IMR-90 (cell line): ENCODE measurements around the gene MAP2K2. TPM values are rescaled to one million over a fixed set of nuclear protein-coding genes. Genes with fewer than 3 reads are reported as not detected.

Source experiments
- ATAC-seq: fragments of 200-7000 bp; cut with Tn5 transposase; 2 replicates; pipeline ENCODE4 v1.9.1; 2020; ENCODE audit warnings: low read depth, mild to moderate bottlenecking, moderate library complexity
- BruUV-seq: library from RNA; stranded (reverse); fragments of 400-500 nt; replicated peaks from 2 replicates; lab custom pipeline; 2021; lab: Mats Ljungman, UMichigan
- CTCF ChIA-PET: fragments of 300-600 bp; formaldehyde crosslinking; extraction: SDS; loops from one replicate; lab custom pipeline; 2021; ENCODE audit warnings: antibody characterized with exemption; lab: Yijun Ruan, JAX
- POLR2A ChIA-PET: fragments of 300-600 bp; sonication (Branson Sonifier 250); formaldehyde crosslinking; loops from one replicate; lab custom pipeline; 2022; ENCODE audit warnings: antibody characterized with exemption; ENCODE audit not compliant: unreplicated experiment; lab: Charles Lee
- DNase-seq: peaks from one replicate; pipeline ENCODE4 v3.0.0; 2013
- H2AFZ ChIP-seq: replicated peaks from 2 replicates; pipeline ENCODE3; 2013; ENCODE audit warnings: low read length, mild to moderate bottlenecking; ENCODE audit not compliant: poor library complexity
- H2AK5ac ChIP-seq: 2 replicates; pipeline ENCODE4 v1.6.1; 2013; ENCODE audit warnings: low read depth, low read length, inconsistent platforms
- H2AK9ac ChIP-seq: replicated peaks from 2 replicates; pipeline ENCODE3; 2013; ENCODE audit warnings: mild to moderate bottlenecking, low read depth, low read length, moderate library complexity; ENCODE audit not compliant: poor library complexity
- H2BK120ac ChIP-seq: 2 replicates; pipeline ENCODE4 v1.6.1; 2013; ENCODE audit warnings: low read depth, low read length, inconsistent platforms
- H2BK15ac ChIP-seq: 3 replicates; pipeline ENCODE4 v1.6.1; 2013; ENCODE audit warnings: low read depth, low read length, inconsistent platforms
- H2BK20ac ChIP-seq: 2 replicates; pipeline ENCODE4 v1.6.1; 2013; ENCODE audit warnings: low read depth, mild to moderate bottlenecking, inconsistent platforms, low read length, moderate library complexity
- H2BK5ac ChIP-seq: 2 replicates; pipeline ENCODE4 v1.6.1; 2013; ENCODE audit warnings: mild to moderate bottlenecking, low read depth, low read length, inconsistent platforms; ENCODE audit not compliant: poor library complexity, severe bottlenecking
- H3K14ac ChIP-seq: replicated peaks from 2 replicates; pipeline ENCODE4 v1.6.1; 2013; ENCODE audit warnings: low read depth, low read length, inconsistent platforms
- H3K18ac ChIP-seq: 2 replicates; pipeline ENCODE4 v1.6.1; 2013; ENCODE audit warnings: low read depth, low read length, control low read depth
- H3K23ac ChIP-seq: 2 replicates; pipeline ENCODE4 v1.6.1; 2013; ENCODE audit warnings: low read depth, low read length, inconsistent platforms
- H3K27ac ChIP-seq: 2 replicates; pipeline ENCODE4 v1.5.1; 2013; ENCODE audit warnings: mild to moderate bottlenecking, control low read depth, low read length; ENCODE audit not compliant: insufficient read depth
- H3K27me3 ChIP-seq: 2 replicates; pipeline ENCODE4 v1.6.1; 2013; ENCODE audit warnings: low read length; ENCODE audit not compliant: control insufficient read depth, insufficient read depth
- H3K36me3 ChIP-seq: 2 replicates; pipeline ENCODE4 v1.6.1; 2013; ENCODE audit warnings: low read length, mixed read lengths; ENCODE audit not compliant: control insufficient read depth, insufficient read depth
- H3K4ac ChIP-seq: 2 replicates; pipeline ENCODE4 v1.6.1; 2013; ENCODE audit warnings: low read depth, low read length, inconsistent platforms
- H3K4me1 ChIP-seq: 2 replicates; pipeline ENCODE4 v1.6.1; 2013; ENCODE audit warnings: low read length, mixed read lengths; ENCODE audit not compliant: control insufficient read depth, insufficient read depth
- H3K4me2 ChIP-seq: 2 replicates; pipeline ENCODE4 v1.6.1; 2013; ENCODE audit warnings: low read depth, mild to moderate bottlenecking, control low read depth, low read length, moderate library complexity
- H3K4me3 ChIP-seq: 2 replicates; pipeline ENCODE4 v1.5.1; 2013; ENCODE audit warnings: low read depth, mild to moderate bottlenecking, control low read depth, low read length, moderate library complexity; ENCODE audit not compliant: insufficient read depth
- H3K56ac ChIP-seq: 2 replicates; pipeline ENCODE4 v1.6.1; 2013; ENCODE audit warnings: low read length, inconsistent platforms; ENCODE audit not compliant: insufficient read depth; ENCODE audit errors: extremely low read depth
- H3K79me1 ChIP-seq, 2 experiments: 2 replicates each; pipeline ENCODE4 v1.6.1; 2013; ENCODE audit warnings: low read length in 2 of 2, inconsistent platforms in 1 of 2, low read depth in 1 of 2
- H3K9ac ChIP-seq: 2 replicates; pipeline ENCODE4 v1.6.1; 2013; ENCODE audit warnings: low read depth, low read length, control low read depth
- H3K9me1 ChIP-seq: 2 replicates; pipeline ENCODE4 v1.6.1; 2013; ENCODE audit warnings: low read length, inconsistent platforms; ENCODE audit not compliant: insufficient read depth
- H3K9me3 ChIP-seq: 2 replicates; pipeline ENCODE4 v1.6.1; 2013; ENCODE audit warnings: low read length; ENCODE audit not compliant: control insufficient read depth, insufficient read depth
- H4K20me1 ChIP-seq: 2 replicates; pipeline ENCODE4 v1.6.1; 2013; ENCODE audit warnings: low read length, inconsistent platforms; ENCODE audit not compliant: insufficient read depth
- H4K5ac ChIP-seq: 2 replicates; pipeline ENCODE4 v1.6.1; 2013; ENCODE audit warnings: mild to moderate bottlenecking, low read depth, low read length, control low read depth
- H4K8ac ChIP-seq, 2 experiments: 2 replicates each; pipeline ENCODE4 v1.6.1; 2013; ENCODE audit warnings: low read depth in 2 of 2, low read length in 2 of 2, control low read depth in 1 of 2, inconsistent platforms in 1 of 2
- H4K91ac ChIP-seq: 2 replicates; pipeline ENCODE4 v1.6.1; 2013; ENCODE audit warnings: low read depth, low read length, inconsistent platforms; ENCODE audit not compliant: insufficient read depth
- BHLHE40 ChIP-seq: fragments of 150-350 bp; IDR thresholded peaks from 2 replicates; pipeline ENCODE4 v1.6.1; 2016; ENCODE audit warnings: mild to moderate bottlenecking, low read depth, low read length
- CEBPB ChIP-seq: IDR thresholded peaks from 2 replicates; pipeline ENCODE4 v1.6.1; 2012; ENCODE audit warnings: low read depth, low read length, improper control_type of control experiment
- CTCF ChIP-seq: conservative IDR thresholded peaks from 2 replicates; pipeline ENCODE4 v1.5.1; 2012; ENCODE audit warnings: mild to moderate bottlenecking, low read depth, low read length, improper control_type of control experiment
- ELK1 ChIP-seq: fragments of 150-350 bp; IDR thresholded peaks from 2 replicates; pipeline ENCODE4 v1.6.1; 2016; ENCODE audit warnings: low read depth, mild to moderate bottlenecking, low read length, moderate library complexity, borderline replicate concordance
- FOS ChIP-seq: fragments of 150-350 bp; IDR thresholded peaks from 2 replicates; pipeline ENCODE4 v1.6.1; 2016; ENCODE audit warnings: low read depth, low read length
- MAFK ChIP-seq: IDR thresholded peaks from 2 replicates; pipeline ENCODE4 v1.6.1; 2012; ENCODE audit warnings: low read depth, low read length, improper control_type of control experiment
- MAZ ChIP-seq: IDR thresholded peaks from 2 replicates; pipeline ENCODE4 v1.6.1; 2012; ENCODE audit warnings: low read depth, mild to moderate bottlenecking, low read length, improper control_type of control experiment, moderate library complexity, borderline replicate concordance
- NFE2L2 ChIP-seq: fragments of 150-350 bp; IDR thresholded peaks from 2 replicates; pipeline ENCODE4 v1.6.1; 2016; ENCODE audit warnings: low read depth, mild to moderate bottlenecking, low read length
- POLR2A ChIP-seq: IDR thresholded peaks from 2 replicates; pipeline ENCODE4 v1.6.1; 2012; ENCODE audit warnings: mild to moderate bottlenecking, low read depth, low read length
- RAD21 ChIP-seq: IDR thresholded peaks from 2 replicates; pipeline ENCODE4 v1.6.1; 2012; ENCODE audit warnings: low read length, improper control_type of control experiment
- RCOR1 ChIP-seq: IDR thresholded peaks from 2 replicates; pipeline ENCODE4 v1.6.1; 2012; ENCODE audit warnings: mild to moderate bottlenecking, low read length, improper control_type of control experiment; ENCODE audit not compliant: insufficient replicate concordance
- RFX5 ChIP-seq: IDR thresholded peaks from 2 replicates; pipeline ENCODE4 v1.8.0; 2012; ENCODE audit warnings: low read depth, mild to moderate bottlenecking, low read length, moderate library complexity
- USF2 ChIP-seq: fragments of 150-350 bp; IDR thresholded peaks from 2 replicates; pipeline ENCODE4 v1.6.1; 2017; ENCODE audit warnings: mild to moderate bottlenecking, antibody characterized with exemption, low read length, low read depth
- WGBS, 2 experiments: methylation state at CpG; one replicate each; pipeline versions ENCODE4 v1.1.5 to v1.1.7; 2013; ENCODE audit warnings: missing lambda C conversion rate in 2 of 2; ENCODE audit not compliant: insufficient read length in 1 of 2; ENCODE audit errors: extremely low coverage in 2 of 2; 5-methylcytosine and 5-hydroxymethylcytosine counted together
- dilution Hi-C: fragments of 300-500 bp; cut with HindIII; formaldehyde crosslinking; loops from one replicate; pipeline ENCODE4 v1.14.3; 2018; ENCODE audit warnings: low sequenced_read_pairs; ENCODE audit not compliant: unreplicated experiment
- in situ Hi-C: fragments of 300-500 bp; cut with MboI; formaldehyde crosslinking; loops from 3 replicates; pipeline ENCODE4 v1.14.3; 2019; ENCODE audit warnings: low sequenced_read_pairs, inconsistent platforms, mixed read lengths
- intact Hi-C: fragments of 100-400 bp; cut with micrococcal nuclease; formaldehyde crosslinking; loops from 2 replicates; pipeline ENCODE4 v1.10.0; 2022
- polyA plus RNA-seq, 3 experiments: library from polyadenylated mRNA; depleted of rRNA; stranded (reverse); fragments of >200 nt; gene quantifications; 2 replicates each; pipeline ENCODE4 v1.2.3, GENCODE V29; 2012; ENCODE audit warnings: low replicate concordance in 1 of 3
- total RNA-seq: library from RNA; depleted of rRNA; stranded (reverse); fragments of >200 nt; gene quantifications from 2 replicates; pipeline ENCODE4 v1.2.3, GENCODE V29; 2012

The MAP2K2 gene
- total and polyA plus RNA-seq, 2 of the 4 experiments (the other 2 are of a cell fraction): 115 to 151 TPM

GRCh38 chr19:4068047-4068966 lies 55.6 kb downstream of the MAP2K2 start:
- ATAC-seq (no peak), DNase-seq (no peak)
- H2BK15ac ChIP-seq: no peak overlapping the region
- no peaks in the 10 kb centered on the region for H3K27me3 ChIP-seq
- H3K9me1 ChIP-seq: peaks cover 3% of the 10 kb centered on the region
- in situ Hi-C loops (no loop called here), dilution Hi-C loops (no loop called here), intact Hi-C loops (loop anchor here (5.0 kb wide), 1 partner anchor 119 kb away; no protein-coding TSS in a partner anchor)
- ChIA-PET CTCF (no interaction called here), POLR2A (no interaction called here)
- no peak overlapping the region for H4K91ac ChIP-seq
- peak overlapping the region; percentile 52; the same call in 1 of the 2 replicates for H3K23ac ChIP-seq
- WGBS, 2 experiments: 38% methylated on average over 4 of the region's 31 CpGs; no CpG with 5 or more reads in 1 of the 2 experiments
- no peaks in the 10 kb centered on the region for H3K9me3 ChIP-seq
- peaks cover 3 to 4% of the 10 kb centered on the region in 2 experiments; a peak in 2 of 4 replicates for H3K79me1 ChIP-seq
- H3K36me3 ChIP-seq: peaks cover 5% of the 10 kb centered on the region; the same call in 1 of the 2 replicates
- peak overlapping the region; percentile 88 for H2AFZ ChIP-seq
- peak overlapping the region; percentile 60 for H2AK9ac ChIP-seq
- no TSS peak for BruUV-seq
- H4K20me1 ChIP-seq: peaks cover 16% of the 10 kb centered on the region
- no peak overlapping the region for H3K14ac ChIP-seq
- peak overlapping the region; percentile 43; the same call in 1 of the 2 replicates for H2AK5ac ChIP-seq
- no peak overlapping the region for H2BK20ac ChIP-seq
- peaks cover 4% of the 10 kb centered on the region for H3K4me1 ChIP-seq
- H3K56ac ChIP-seq: no peak overlapping the region
- no peak overlapping the region; the same call in 1 of the 2 replicates for H3K27ac ChIP-seq
- H3K18ac ChIP-seq: no peak overlapping the region; the same call in 1 of the 2 replicates
- peak overlapping the region; percentile 55 for H3K9ac ChIP-seq
- peak overlapping the region; percentile 69 to 85; a peak in 2 of 4 replicates for H4K8ac ChIP-seq
- H2BK5ac ChIP-seq: no peak overlapping the region
- 0 out of 2 replicates have a peak overlapping the region, but pooled peaks have one; percentile 15 for H3K4ac ChIP-seq
- H3K4me3 ChIP-seq: peak overlapping the region; percentile 56
- H2BK120ac ChIP-seq: no peak overlapping the region; the same call in 1 of the 2 replicates
- H3K4me2 ChIP-seq: peak overlapping the region; percentile 47; the same call in 1 of the 2 replicates
- no peak overlapping the region for H4K5ac ChIP-seq
- TF ChIP-seq USF2 (no peak), POLR2A (no peak), CEBPB (no peak), NFE2L2 (no peak), CTCF (no peak), ELK1 (no peak), MAZ (no peak), RCOR1 (no peak), BHLHE40 (no peak), RAD21 (no peak), RFX5 (no peak), MAFK (no peak), FOS (no peak)
